Stimulated activated CD8-positive, alpha-beta memory T cell treated with anti-CD3 and anti-CD28 coated beads, Interleukin-7, amount 100 ng/mL, for 1 hour (primary cell): ENCODE measurements around the gene PHF21A.
"Not testable (repeated sequence)": the region's sequence is repeated elsewhere in the genome, so short reads cannot be mapped to it uniquely, and the experiment has no call there.

Source experiments
- DNase-seq, 2 donors: peaks; one replicate each; pipeline ENCODE4 v3.0.0-alpha.2; 2020; ENCODE audit warnings: low read depth in 2 of 2

The PHF21A gene

GRCh38 chr11:45920531-45921477 lies 200.4 kb downstream of the PHF21A start:
- no peak for DNase-seq

- DNase-seq, result no peak
These were observed 201.3 kb downstream of the PHF21A start for GRCh38 chr11:45919806-45920530.

GRCh38 chr11:45918962-45919675 lies 202.1 kb downstream of the PHF21A start:
- DNase-seq, result no peak

GRCh38 chr11:45918331-45918941 lies 202.8 kb downstream of the PHF21A start:
- peak in 1 of 2 donors; percentile 40 for DNase-seq

- peak; percentile 80 to 89 for DNase-seq
These were observed 203.5 kb downstream of the PHF21A start, which contains the start of gene PEX16 for GRCh38 chr11:45917623-45918330. Gene PEX16, minus strand, starts transcription at chr11:45917877. Its CDS starts 66 bp downstream, at chr11:45917811.

GRCh38 chr11:45917286-45917622 lies 204.0 kb downstream of the PHF21A start:
- DNase-seq, result no peak

GRCh38 chr11:45915446-45915845 lies 205.8 kb downstream of the PHF21A start:
- no peak for DNase-seq

- no peak for DNase-seq
These were observed 207.2 kb downstream of the PHF21A start for GRCh38 chr11:45913942-45914635.

- DNase-seq, result no peak
These were observed 207.7 kb downstream of the PHF21A start for GRCh38 chr11:45913514-45913913.

GRCh38 chr11:45910623-45911022 lies 210.6 kb downstream of the PHF21A start:
- no peak for DNase-seq

GRCh38 chr11:45909594-45910475 lies 211.4 kb downstream of the PHF21A start:
- no peak for DNase-seq

- no peak for DNase-seq
These were observed 213.3 kb downstream of the PHF21A start for GRCh38 chr11:45907911-45908370.

- no peak for DNase-seq
These were observed 214.2 kb downstream of the PHF21A start, which contains the start of gene FREY1 for GRCh38 chr11:45906965-45907611. Gene FREY1, minus strand, starts transcription at chr11:45907271. Its CDS starts 26 bp downstream, at chr11:45907245.

- no peak for DNase-seq
These were observed 215.1 kb downstream of the PHF21A start for GRCh38 chr11:45906096-45906682.

GRCh38 chr11:45905576-45905975 lies 215.7 kb downstream of the PHF21A start:
- DNase-seq, result not testable (repeated sequence)

- no peak for DNase-seq
These were observed 216.2 kb downstream of the PHF21A start for GRCh38 chr11:45905095-45905494.

GRCh38 chr11:45904309-45904915 lies 216.8 kb downstream of the PHF21A start:
- no peak for DNase-seq
